Subcutaneous adipose tissue (tissue), 4 donors: ENCODE data around the gene NRXN2. TPM values are rescaled to one million over a fixed set of nuclear protein-coding genes. Genes with fewer than 3 reads are reported as not detected.

Source experiments
- CTCF ChIP-seq: fragments of 450-650 bp; IDR thresholded peaks from one replicate; pipeline ENCODE4 v1.5.1; 2016; ENCODE audit warnings: low read depth, mild to moderate bottlenecking, control low read depth, antibody characterized with exemption, moderate library complexity
- total RNA-seq, 4 donors: library from RNA; depleted of rRNA; stranded (reverse); fragments of >200 nt; gene quantifications; one replicate each; pipeline ENCODE4 v1.1.0, GENCODE V29; 2016

Gene NRXN2
- total RNA-seq, 4 donors from 2014 or later, result 0.16 to 7.0 (median 2.9) TPM

GRCh38 chr11:64690235-64690634 lies 32.8 kb downstream of the NRXN2 start:
- no peak for TF ChIP-seq CTCF

GRCh38 chr11:64688534-64688982 lies 34.4 kb downstream of the NRXN2 start:
- no peak for TF ChIP-seq CTCF

GRCh38 chr11:64687643-64688533 lies 35.1 kb downstream of the NRXN2 start:
- no peak for TF ChIP-seq CTCF

GRCh38 chr11:64687204-64687603 lies 35.8 kb downstream of the NRXN2 start:
- no peak for TF ChIP-seq CTCF

- no peak for TF ChIP-seq CTCF
These were observed 36.4 kb downstream of the NRXN2 start for GRCh38 chr11:64686466-64687170.

- no peak for TF ChIP-seq CTCF
These were observed 37.5 kb downstream of the NRXN2 start for GRCh38 chr11:64685536-64685935.

- no peak for TF ChIP-seq CTCF
These were observed 38.6 kb downstream of the NRXN2 start for GRCh38 chr11:64684357-64684756.
